ENCODE data around the gene HES2. TPM values are rescaled to one million over a fixed set of nuclear protein-coding genes. Genes with fewer than 3 reads are reported as not detected.
A peak's percentile ranks its signal among the peaks of the same experiment; 100 is the strongest.
"Not testable (repeated sequence)": the region's sequence is repeated elsewhere in the genome, so short reads cannot be mapped to it uniquely, and the experiment has no call there.

Gene HES2
- total and polyA plus RNA-seq, 4 experiments from 2014 or later = not detected

DNA sequence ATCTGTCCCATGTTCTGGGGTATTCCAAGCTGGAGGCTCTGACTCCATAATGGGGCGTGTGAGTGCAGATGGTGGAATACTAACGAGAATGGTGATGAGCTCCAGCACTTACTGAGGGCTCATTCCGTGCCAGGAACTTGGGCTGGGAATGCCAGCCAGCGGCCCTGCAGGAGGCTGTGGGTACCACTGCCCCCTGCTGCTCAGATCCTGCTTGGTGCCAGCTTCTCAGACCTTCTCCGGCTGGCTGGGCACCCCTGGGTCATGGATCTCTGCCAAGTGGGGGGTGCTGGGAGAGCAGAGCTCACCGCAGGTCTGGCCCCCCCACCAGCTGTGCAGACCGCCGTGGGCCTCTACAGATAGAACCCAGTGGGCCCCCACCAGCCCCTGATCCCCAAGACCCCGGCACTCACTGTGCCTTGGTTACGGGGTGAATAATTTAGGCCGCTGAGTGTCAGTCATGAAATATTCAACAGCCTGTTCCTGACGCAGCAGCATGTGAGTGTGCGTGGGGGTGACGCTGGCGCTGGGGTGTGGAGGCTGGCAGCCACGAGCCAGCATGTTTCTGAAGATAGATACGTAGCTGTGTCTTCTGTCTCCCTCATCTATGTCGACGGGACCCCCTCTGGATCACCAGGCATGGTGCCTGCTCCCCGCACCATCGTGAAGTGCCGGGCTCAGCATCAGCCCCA lies 17.4 kb upstream of the HES2 start:
- H3K4me3 ChIP-seq (ENCODE audit: low read length in 2 of 2); H3K27ac Mint-ChIP-seq; H3K36me3 Mint-ChIP-seq; intact Hi-C loops (cut with micrococcal nuclease); H3K36me3 ChIP-seq (ENCODE audit: insufficient read depth, low read length); H3K27ac ChIP-seq (ENCODE audit: low read depth, low read length); H3K4me3 Mint-ChIP-seq; H3K27me3 ChIP-seq (ENCODE audit: insufficient read depth, low read length); H3K4me1 ChIP-seq (ENCODE audit: insufficient read depth, low read length); H3K9me3 ChIP-seq (ENCODE audit: control insufficient read depth in 1 of 2, low read length in 2 of 2); H3K9me3 Mint-ChIP-seq; DNase-seq: not testable (repeated sequence)
- ChIA-PET CTCF (ENCODE audit: partially characterized antibody) (interaction anchor here (0.6 to 7.7 kb wide), 19 partner anchors 11 to 190 kb away, joined by 3 to 88 read pairs (median 9); partner anchors contain the start of genes ESPN, HES2 and PLEKHG5), POLR2A (ENCODE audit: partially characterized antibody) (interaction anchor here (0.9 to 18.5 kb wide), 3 partner anchors 14 to 89 kb away, joined by 3 to 390 read pairs (median 8); partner anchors contain the start of gene TNFRSF25)
- Mint-ChIP-seq H3K27me3 (peaks cover 11 to 12% of the 10 kb centered on the region in 2 donors), H3K4me1 (peaks cover 7 to 14% (median 9%) of the 10 kb centered on the region in 4 donors)

DNA sequence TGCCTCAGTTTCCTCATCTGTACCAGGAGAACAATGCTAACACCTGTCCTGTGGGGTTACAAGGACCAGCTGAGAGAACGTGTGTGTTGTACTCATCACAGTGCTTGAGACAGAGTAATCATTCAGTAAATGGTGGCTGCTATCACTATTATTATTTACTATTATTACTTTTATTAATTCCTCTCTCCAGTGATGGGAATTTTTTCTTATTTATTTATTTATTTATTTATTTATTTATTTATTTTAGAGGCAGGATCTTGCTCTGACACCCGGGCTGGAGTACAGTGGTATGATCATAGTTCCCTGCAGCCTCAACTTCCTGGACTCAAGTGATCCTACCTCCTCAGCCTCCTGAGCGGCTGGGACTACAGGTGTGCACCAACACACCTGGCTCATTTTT lies 16.6 kb upstream of the HES2 start:
- H3K4me3 ChIP-seq (ENCODE audit: low read length in 2 of 2); H3K27ac ChIP-seq (ENCODE audit: low read depth, low read length); H3K9me3 ChIP-seq (ENCODE audit: control insufficient read depth in 1 of 2, low read length in 2 of 2); H3K27ac Mint-ChIP-seq; H3K36me3 Mint-ChIP-seq; H3K27me3 ChIP-seq (ENCODE audit: insufficient read depth, low read length); intact Hi-C loops (cut with micrococcal nuclease); H3K9me3 Mint-ChIP-seq; H3K36me3 ChIP-seq (ENCODE audit: insufficient read depth, low read length); H3K4me1 ChIP-seq (ENCODE audit: insufficient read depth, low read length); H3K4me3 Mint-ChIP-seq; POLR2A ChIA-PET (ENCODE audit: partially characterized antibody); DNase-seq: not testable (repeated sequence)
- CTCF ChIA-PET (ENCODE audit: partially characterized antibody) = interaction anchor here (2.1 to 7.7 kb wide), 4 partner anchors 13 to 189 kb away, joined by 6 to 88 read pairs (median 31); partner anchors contain the start of gene HES2
- H3K4me1 Mint-ChIP-seq = peaks cover 7 to 14% (median 9%) of the 10 kb centered on the region in 4 donors
- peaks cover 10 to 11% of the 10 kb centered on the region in 2 donors for H3K27me3 Mint-ChIP-seq

DNA sequence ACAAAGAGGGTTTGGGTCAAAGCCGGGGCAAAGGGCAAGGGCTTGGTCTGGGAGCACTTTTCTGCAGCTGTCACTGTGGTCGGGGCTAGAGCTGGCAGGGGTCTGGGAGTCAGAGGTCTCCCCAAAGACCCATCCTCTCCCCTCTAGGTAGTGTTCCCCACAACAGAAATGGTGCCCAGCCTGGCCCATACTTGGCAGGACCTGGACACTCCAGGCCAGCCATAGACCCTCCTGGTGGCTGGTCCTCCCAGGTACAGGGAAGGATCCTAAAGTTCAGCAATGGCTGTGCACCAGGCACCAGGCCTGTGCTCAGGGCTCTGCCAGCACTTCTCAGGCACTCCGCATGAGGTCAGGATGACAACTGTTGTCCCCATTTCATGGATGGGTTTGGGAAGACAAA lies 15.8 kb upstream of the HES2 start:
- intact Hi-C loops (cut with micrococcal nuclease) = no loop called here
- Mint-ChIP-seq H3K4me1 (peaks cover 7 to 14% (median 9%) of the 10 kb centered on the region in 4 donors), H3K27me3 (peaks cover 8 to 11% of the 10 kb centered on the region in 2 donors), H3K4me3 (no peak overlapping the region), H3K9me3 (no peaks in the 10 kb centered on the region), H3K36me3 (no peaks in the 10 kb centered on the region), H3K27ac (no peak overlapping the region)
- DNase-seq = no peak
- CTCF ChIA-PET (ENCODE audit: partially characterized antibody) = interaction anchor here (7.7 kb wide), 1 partner anchor 14 kb away, joined by 88 read pairs; the partner anchor contains the start of gene HES2
- Histone ChIP-seq H3K4me1 (ENCODE audit: insufficient read depth, low read length) (no peaks in the 10 kb centered on the region), H3K36me3 (ENCODE audit: insufficient read depth, low read length) (no peaks in the 10 kb centered on the region), H3K4me3 (ENCODE audit: low read length in 2 of 2) (no peak overlapping the region), H3K27ac (ENCODE audit: low read depth, low read length) (no peak overlapping the region), H3K9me3 (ENCODE audit: control insufficient read depth in 1 of 2, low read length in 2 of 2) (no peaks in the 10 kb centered on the region), H3K27me3 (ENCODE audit: insufficient read depth, low read length) (no peaks in the 10 kb centered on the region)
- POLR2A ChIA-PET (ENCODE audit: partially characterized antibody) = no interaction called here

DNA sequence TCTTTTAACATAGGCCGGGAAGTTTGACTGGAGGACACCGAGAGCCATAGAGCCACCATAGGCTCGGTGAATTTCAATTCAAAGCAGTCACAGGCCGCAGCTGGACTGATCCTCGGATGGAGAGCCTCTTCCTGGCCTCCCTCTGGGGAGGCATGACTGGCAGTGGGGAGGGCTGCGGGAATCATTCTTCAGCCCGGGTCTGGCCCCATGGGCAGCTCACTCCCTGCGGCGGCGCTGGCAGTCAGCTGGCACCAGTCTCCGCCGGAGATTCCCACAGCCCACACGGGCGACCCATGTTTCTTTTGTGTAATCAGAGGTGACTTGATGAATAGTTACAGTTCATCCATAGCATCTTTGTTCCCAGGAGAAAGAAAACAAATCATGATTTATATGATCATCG lies 15.4 kb upstream of the HES2 start:
- Mint-ChIP-seq H3K27me3 (peaks cover 9 to 11% of the 10 kb centered on the region in 2 donors), H3K4me3 (no peak overlapping the region), H3K9me3 (no peaks in the 10 kb centered on the region), H3K4me1 (peaks cover 7 to 14% (median 9%) of the 10 kb centered on the region in 4 donors), H3K27ac (no peak overlapping the region), H3K36me3 (no peaks in the 10 kb centered on the region)
- ChIA-PET POLR2A (ENCODE audit: partially characterized antibody) (no interaction called here), CTCF (ENCODE audit: partially characterized antibody) (interaction anchor here (7.7 kb wide), 1 partner anchor 14 kb away, joined by 88 read pairs; the partner anchor contains the start of gene HES2)
- Histone ChIP-seq H3K4me1 (ENCODE audit: insufficient read depth, low read length) (no peaks in the 10 kb centered on the region), H3K4me3 (ENCODE audit: low read length in 2 of 2) (no peak overlapping the region), H3K27ac (ENCODE audit: low read depth, low read length) (no peak overlapping the region), H3K36me3 (ENCODE audit: insufficient read depth, low read length) (no peaks in the 10 kb centered on the region), H3K27me3 (ENCODE audit: insufficient read depth, low read length) (no peaks in the 10 kb centered on the region), H3K9me3 (ENCODE audit: control insufficient read depth in 1 of 2, low read length in 2 of 2) (no peaks in the 10 kb centered on the region)
- DNase-seq = no peak
- intact Hi-C loops (cut with micrococcal nuclease) = no loop called here

DNA sequence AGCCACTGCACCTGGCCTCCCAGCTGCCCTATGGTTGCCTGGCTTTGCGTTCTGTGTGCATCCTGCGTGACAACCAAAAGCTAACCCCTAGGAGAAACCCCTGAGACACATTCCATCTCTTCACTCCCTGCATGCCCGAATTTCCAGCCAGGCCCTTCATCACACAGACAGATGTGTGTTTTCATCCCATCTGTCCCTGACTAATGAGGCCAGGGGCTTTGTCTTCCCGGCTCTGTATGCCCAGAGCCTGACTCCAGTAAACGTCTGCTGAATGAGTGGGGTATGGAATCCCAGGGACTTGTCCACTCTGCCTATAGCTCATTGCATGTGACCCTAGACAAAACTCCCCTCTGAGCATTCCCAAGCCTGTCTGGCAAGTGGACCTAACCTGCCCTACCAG lies 14.5 kb upstream of the HES2 start:
- no peak overlapping the region for H3K4me3 Mint-ChIP-seq
- CTCF ChIA-PET (ENCODE audit: partially characterized antibody) = interaction anchor here (0.6 to 7.7 kb wide), 3 partner anchors 13 to 99 kb away, joined by 3 to 88 read pairs (median 3); partner anchors contain the start of gene HES2
- Histone ChIP-seq H3K36me3 (ENCODE audit: insufficient read depth, low read length) (no peaks in the 10 kb centered on the region), H3K9me3 (ENCODE audit: control insufficient read depth in 1 of 2, low read length in 2 of 2) (no peaks in the 10 kb centered on the region), H3K27me3 (ENCODE audit: insufficient read depth, low read length) (no peaks in the 10 kb centered on the region), H3K4me3 (ENCODE audit: low read length in 2 of 2) (no peak overlapping the region), H3K4me1 (ENCODE audit: insufficient read depth, low read length) (no peaks in the 10 kb centered on the region), H3K27ac (ENCODE audit: low read depth, low read length) (no peak overlapping the region)
- H3K27me3 Mint-ChIP-seq = peaks cover 7 to 8% of the 10 kb centered on the region in 2 donors
- POLR2A ChIA-PET (ENCODE audit: partially characterized antibody) = no interaction called here
- intact Hi-C loops (cut with micrococcal nuclease) = no loop called here
- no peaks in the 10 kb centered on the region for H3K9me3 Mint-ChIP-seq
- no peak for DNase-seq
- H3K27ac Mint-ChIP-seq = no peak overlapping the region
- peaks cover 4 to 11% (median 5%) of the 10 kb centered on the region in 4 donors for H3K4me1 Mint-ChIP-seq
- no peaks in the 10 kb centered on the region for H3K36me3 Mint-ChIP-seq

DNA sequence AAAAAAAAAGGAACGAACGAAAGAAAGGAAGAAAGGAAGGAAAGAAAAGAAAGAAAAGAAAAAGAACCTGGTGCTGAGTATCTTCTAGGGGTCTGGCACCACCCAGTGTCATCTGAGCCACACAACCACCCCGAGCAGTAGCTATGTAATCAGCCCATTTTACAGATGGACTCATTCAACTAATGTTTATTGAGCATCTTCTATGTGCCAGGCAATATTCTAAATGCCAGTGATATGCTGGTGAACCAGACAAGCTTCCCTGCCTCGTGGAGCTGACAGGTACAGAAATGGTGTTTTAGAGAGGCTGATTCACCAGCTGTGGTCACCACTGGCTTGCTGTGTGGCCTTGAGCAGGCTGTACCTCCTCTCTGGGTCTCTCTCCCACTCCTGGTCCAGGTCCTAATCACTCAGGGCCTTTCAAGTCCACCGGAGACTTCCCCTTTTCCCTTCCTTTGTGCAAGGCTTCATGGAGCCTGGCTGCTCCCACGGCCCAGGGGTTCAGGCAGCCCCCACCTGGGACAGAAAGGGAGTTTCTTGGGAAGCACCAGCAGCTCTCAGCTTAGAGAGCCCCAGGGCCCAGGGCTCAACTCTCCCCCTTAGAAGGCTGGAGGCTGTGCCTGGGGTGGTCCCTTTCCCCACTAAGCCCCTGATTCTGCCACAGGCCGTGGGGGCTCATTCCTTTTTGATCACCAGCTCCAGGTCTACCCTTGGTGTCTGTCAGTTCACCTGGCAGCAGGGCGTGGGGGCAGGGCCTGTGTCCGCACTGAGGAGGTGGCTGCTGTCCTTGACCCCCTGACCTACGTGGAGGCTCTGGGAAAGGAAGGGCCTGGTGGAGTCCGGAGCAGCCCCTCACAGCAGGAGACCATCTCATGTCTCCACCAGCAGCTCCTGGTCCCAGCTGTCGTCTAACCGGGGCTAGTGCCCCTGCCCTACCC lies 12.2 kb upstream of the HES2 start:
- H3K27ac ChIP-seq (ENCODE audit: low read depth, low read length); POLR2A ChIA-PET (ENCODE audit: partially characterized antibody); H3K36me3 Mint-ChIP-seq; H3K4me3 ChIP-seq (ENCODE audit: low read length in 2 of 2); H3K4me1 ChIP-seq (ENCODE audit: insufficient read depth, low read length); H3K27me3 ChIP-seq (ENCODE audit: insufficient read depth, low read length); intact Hi-C loops (cut with micrococcal nuclease); H3K9me3 Mint-ChIP-seq; H3K4me3 Mint-ChIP-seq; H3K9me3 ChIP-seq (ENCODE audit: control insufficient read depth in 1 of 2, low read length in 2 of 2); H3K4me1 Mint-ChIP-seq; H3K27me3 Mint-ChIP-seq; H3K27ac Mint-ChIP-seq; H3K36me3 ChIP-seq (ENCODE audit: insufficient read depth, low read length): not testable (repeated sequence)
- CTCF ChIA-PET (ENCODE audit: partially characterized antibody) = interaction anchor here (0.6 to 1.3 kb wide), 5 partner anchors 8 to 917 kb away, joined by 3 to 6 read pairs (median 3); no protein-coding TSS in a partner anchor
- DNase-seq = peak in 1 of 5 donors; percentile 25

Measured in CD4-positive, alpha-beta memory T cell (primary cell).